Adipose tissue (tissue), 3 donors: ENCODE measurements around the gene PATL2. TPM values are rescaled to one million over a fixed set of nuclear protein-coding genes. Genes with fewer than 3 reads are reported as not detected.

ENCODE experiments used
- polyA plus RNA-seq, 3 donors: library from polyadenylated mRNA; stranded (reverse); fragments of 200-250 nt; gene quantifications; one replicate each; pipeline ENCODE4 v1.2.3, GENCODE V29; 2013
- donor health status: healthy with polysubstance abuse.
- donor health status: Bipolar disorder and iron deficiency.
- donor health status: healthy.

Gene PATL2
- polyA plus RNA-seq, 3 donors = 0.47 to 0.54 TPM; not detected in 1

Other genes with a start within 250 kb of the PATL2 start
- 10 to 100 TPM; 37.0 to 56.4 (median 56.1) TPM for gene EIF3J, start 174.2 kb downstream of the PATL2 start, polyA plus RNA-seq
- gene SPG11, start 47.7 kb downstream of the PATL2 start, polyA plus RNA-seq = 10 to 100 TPM; 13.7 to 19.1 (median 17.8) TPM
- 1,000 to 10,000 TPM; 1,145 to 2,871 (median 2,103) TPM for gene B2M, start 194 bp upstream of the PATL2 start, polyA plus RNA-seq
- gene TRIM69, start 25.2 kb upstream of the PATL2 start, polyA plus RNA-seq = 10 to 100 TPM in 2 of 3 donors, 1 to 10 TPM in 1; 5.1 to 26.1 (median 15.1) TPM
- gene TERB2, start 245.4 kb upstream of the PATL2 start, polyA plus RNA-seq = not detected